GM21390 (cell line): ENCODE measurements around the gene NEMP2.
"Not testable (repeated sequence)": the region's sequence is repeated elsewhere in the genome, so short reads cannot be mapped to it uniquely, and the experiment has no call there.

Source experiments
- ATAC-seq: cut with Tn5 transposase; IDR thresholded peaks from one replicate; pipeline ENCODE4 v1.9.1; 2021; ENCODE audit not compliant: unreplicated experiment

The NEMP2 gene

DNA sequence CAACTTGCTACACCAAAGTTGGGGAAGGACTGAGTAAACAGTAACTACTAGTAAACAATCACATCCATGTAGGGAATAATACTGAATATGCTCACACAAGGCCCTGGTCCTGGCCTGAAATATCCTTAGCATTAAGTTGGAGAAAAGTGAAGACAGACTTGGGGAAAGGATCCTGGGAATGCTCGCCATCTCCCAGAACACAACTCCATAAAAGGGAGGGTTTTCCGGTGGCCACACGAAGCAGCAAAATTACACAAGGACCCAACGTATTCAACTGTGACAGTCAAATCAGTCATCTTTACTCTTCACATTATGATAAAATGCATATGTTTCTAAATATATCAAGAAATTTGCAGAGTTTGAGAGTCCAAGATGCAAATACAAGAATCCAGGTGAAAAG is 7.3 kb downstream of the NEMP2 start:
- no peak for ATAC-seq

DNA sequence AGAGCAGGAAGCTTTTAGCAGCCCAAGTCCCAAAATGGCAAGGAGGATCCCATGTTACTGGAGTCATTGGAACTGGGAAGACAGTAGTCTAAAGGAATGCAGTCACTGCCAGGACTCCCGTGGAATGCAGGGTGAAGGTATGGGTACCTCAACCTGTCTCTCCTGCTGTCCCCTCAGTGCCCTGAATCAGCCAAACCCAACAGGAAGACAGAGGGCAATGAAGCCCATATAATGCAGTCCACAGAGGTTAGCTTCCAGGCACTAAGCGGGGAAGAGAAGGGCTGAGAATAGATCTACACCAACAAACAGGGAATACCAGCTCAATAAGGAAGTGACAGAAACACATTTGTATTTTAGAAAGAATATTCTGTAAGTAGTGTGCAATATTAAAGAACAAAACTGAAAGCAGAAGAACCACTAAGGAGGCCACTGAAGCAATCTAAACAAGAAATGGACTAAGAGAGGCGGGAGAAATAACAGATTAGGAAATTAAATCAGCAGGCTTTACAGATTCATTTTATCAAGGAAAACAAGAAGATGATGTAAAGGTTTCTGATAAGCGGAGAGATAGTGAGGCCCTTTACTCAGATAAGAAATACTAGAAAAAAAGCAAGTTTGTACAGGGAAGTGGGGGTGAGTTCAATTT is 8.3 kb downstream of the NEMP2 start:
- ATAC-seq = no peak

DNA sequence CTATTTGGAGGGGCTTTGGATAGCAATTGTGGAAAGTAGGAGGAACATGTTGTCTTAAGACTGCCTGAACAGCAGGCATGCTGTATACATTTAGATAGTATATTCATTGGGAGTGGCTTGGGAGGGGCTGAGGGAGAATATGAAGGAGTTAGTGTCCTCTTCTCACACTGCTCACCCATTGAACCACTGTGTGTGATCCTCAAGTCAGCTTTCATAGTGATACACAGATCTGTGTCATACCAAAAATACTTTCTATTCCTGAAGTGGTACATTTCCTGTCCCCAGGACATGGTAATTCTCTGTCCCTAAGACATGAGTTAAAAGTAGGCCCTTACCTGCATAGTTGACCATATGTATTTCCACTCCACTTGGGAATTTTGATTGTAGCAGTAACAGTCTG is 9.6 kb downstream of the NEMP2 start:
- no peak for ATAC-seq

DNA sequence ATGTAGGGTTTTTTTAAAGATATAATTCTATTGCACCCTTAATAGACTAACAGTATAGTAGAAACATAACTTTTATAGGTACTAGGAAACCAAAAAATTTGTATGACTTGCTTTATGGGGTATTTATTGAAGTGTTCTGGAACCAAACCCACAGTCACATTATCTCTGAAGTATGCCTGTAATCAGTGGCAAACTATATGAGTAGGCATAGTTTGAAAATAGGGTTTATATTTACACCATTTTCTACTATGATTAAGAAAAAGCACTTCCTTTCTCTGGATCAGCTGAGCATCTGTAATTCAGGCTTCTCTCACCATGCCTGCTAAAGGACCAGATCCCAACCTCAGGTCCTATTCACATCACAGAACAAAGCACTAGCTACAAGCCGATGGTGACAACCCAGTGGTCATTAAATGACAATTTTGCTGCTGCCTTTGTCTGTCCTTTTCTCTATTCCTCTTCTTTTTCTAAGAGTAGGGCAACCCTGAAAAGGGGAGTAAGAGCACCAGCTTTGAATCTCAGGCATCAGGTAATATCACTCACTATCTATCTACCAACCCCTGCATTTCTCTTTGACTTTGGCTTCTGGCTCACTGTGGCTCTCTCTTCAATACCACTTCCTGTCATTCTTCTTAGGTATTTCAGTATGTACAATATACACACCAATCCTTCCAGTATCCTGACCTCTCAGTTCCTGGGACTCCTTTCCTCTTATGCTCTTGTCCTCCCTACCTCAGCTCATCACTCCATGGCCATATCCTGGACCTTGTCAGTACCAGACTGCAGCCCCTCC is 14.4 kb downstream of the NEMP2 start:
- ATAC-seq = no peak

- ATAC-seq = no peak
Measured at GRCh38 chr2:190517468-190517867, 17.1 kb downstream of the NEMP2 start.

DNA sequence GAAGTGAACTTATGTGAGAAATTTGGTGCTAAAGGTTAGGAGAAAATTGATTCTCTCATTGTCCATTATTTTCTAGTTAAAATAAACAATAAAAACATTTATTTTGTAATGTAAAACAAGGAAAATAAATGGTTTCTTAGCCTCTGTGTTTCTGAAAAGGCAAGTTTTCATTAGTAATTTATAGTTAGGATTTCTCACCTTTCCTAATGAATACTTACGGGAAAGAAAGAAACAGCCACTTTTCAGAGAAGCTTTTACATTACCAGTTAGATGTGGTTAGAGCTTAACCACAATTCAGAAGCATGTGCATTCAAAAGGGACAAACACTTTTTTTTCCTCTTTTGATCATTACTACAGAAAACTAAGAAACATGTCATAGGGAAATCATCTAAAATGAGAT is 18.8 kb downstream of the NEMP2 start:
- ATAC-seq = no peak

- no peak for ATAC-seq
Measured at GRCh38 chr2:190514676-190515075, 19.8 kb downstream of the NEMP2 start.

DNA sequence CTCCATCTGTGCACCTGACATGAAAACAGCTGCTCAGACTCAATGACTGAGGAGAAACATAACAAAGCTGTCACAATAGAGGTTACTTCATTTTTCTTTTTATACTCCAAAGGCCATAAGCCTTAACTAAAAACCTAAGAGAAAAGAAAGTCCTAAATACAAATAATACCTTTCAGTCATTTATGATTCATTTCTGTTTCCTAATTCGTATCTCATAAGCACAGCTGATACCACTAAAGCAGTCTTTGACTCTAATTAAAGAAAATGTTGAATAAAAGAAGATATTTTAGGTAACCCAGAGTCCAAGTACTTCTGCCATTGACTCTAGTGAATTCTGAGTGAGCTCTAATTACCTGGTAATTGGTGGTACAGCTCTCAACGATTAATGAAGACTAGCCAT is 20.6 kb downstream of the NEMP2 start:
- no peak for ATAC-seq

DNA sequence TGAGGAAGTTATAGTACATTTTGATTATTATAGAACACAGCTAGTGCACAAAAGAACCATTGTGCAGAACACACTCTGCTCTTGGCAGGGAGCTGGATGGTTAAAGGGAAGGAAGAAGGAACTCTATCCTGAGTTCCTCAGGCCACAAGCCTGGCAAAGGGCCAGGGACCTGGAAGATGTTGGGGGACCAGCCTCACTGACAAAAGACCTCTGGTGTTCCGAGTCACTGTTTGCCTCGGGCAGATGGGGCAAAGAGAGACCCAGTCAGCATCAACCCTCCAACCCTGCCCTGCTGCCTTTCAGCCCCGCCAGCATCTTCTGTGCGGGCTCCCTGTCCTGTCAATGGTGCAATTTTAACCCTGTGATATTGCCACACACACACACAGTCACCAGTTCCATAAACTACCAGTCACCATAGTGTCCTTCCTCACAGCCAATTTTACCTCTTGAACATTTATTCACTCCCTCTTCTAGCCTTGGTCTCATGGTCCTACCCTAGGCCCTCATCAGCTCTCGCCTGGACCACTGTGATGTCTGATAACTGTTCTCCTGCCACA is 21.9 kb downstream of the NEMP2 start:
- ATAC-seq = no peak

DNA sequence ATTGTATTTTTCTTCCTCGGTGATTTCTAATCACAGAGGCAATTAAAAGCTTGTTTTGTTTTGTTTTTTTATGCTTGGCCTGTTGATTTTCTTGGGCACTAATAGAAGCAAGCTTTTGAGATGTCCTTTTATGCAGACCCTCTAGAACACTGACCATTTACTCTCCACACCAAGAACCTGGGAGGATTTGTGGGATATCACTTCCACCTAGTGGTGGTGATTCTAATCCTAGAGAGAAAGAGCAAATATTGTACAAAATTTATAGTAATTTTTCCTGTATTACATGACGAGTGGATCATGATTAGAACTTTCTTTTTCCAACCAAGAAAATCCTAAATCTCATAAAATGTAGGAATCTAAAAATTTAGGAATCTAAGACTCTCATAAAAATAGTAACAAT is 23.4 kb downstream of the NEMP2 start:
- ATAC-seq = no peak

DNA sequence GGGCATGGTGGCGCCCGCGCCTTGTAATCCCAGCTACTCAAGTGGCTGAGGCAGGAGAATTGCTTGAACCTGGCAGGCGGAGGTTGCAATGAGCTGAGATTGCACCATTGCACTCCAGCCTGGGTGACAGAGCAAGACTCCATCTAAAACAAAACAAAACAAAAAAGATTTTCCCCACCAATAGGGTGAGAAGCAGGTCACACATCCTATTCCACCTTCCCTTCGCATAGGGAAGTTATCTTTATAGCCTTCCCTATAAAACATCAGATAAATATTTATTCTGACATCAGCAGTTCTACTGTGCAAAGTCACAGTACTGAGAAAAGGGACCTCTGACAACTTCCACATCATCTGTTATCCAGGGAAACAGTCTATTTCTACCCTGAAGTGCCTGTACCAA is 24.6 kb downstream of the NEMP2 start:
- ATAC-seq = not testable (repeated sequence)

- no peak for ATAC-seq
Measured at GRCh38 chr2:190507135-190507534, 27.4 kb downstream of the NEMP2 start.

GRCh38 chr2:190506666-190507065 is 27.9 kb downstream of the NEMP2 start:
- no peak for ATAC-seq

- no peak for ATAC-seq
Measured at GRCh38 chr2:190505696-190506095, 28.8 kb downstream of the NEMP2 start.

DNA sequence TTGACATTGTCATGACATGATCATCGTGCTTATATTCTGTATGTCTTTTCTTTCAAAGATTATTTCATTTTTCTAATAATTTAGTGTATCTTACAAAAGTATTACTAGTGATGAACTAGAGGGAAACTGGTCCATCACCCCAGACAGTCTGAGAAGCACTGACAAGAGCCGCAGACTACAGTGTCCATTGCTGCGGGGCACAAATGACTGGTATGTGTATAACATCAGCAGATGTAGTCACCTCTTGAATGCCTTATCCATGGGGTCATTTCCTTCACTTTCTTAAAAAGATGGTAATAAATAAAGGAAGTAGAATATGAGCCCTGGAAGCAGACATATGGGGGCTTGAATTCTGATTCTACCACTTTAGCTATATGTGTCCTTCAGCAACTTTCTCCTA is 29.6 kb downstream of the NEMP2 start:
- ATAC-seq = no peak

- ATAC-seq = no peak
Measured at GRCh38 chr2:190503088-190503487, 31.4 kb downstream of the NEMP2 start.

GRCh38 chr2:190501702-190502407 is 32.7 kb downstream of the NEMP2 start:
- ATAC-seq = no peak

DNA sequence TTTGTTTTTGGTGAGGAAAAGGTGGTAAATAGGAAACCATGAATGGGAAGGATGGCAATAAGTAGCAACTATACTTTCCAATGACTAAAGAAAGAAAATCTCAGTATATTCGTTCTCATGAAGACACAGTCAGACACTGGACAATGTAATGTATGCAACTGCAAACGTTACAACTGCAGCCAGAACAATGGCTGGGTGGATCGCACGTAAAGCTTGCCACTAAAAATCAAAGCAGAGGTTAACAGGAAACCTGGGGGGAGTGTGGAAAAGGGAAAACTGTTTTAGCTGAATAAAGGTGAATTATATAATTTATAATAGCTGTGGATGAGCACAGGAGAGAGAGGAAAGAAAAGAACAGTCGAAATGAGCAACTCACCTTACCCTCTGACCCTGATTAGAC is 33.3 kb downstream of the NEMP2 start:
- no peak for ATAC-seq

GRCh38 chr2:190500054-190500502 is 34.4 kb downstream of the NEMP2 start:
- ATAC-seq = no peak

DNA sequence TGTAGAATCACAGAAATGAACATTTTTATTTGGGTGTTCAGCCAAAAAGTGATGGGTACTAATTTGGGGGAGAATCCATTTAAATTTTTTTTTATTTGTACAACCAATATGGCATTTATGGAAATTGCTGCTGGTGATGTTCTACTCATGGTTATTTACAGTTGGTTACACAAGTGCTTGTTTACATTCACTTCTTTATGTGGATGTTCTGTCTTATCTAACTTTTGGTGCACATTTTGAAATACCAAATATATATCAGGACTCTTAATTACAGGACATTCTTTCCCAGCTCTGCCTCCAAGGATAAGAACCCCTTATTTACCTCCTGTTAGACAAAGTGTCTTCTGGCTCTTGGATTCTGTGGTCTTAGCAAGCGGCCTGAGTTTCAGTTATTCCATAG is 35.2 kb downstream of the NEMP2 start:
- ATAC-seq = no peak

- no peak for ATAC-seq
Measured at GRCh38 chr2:190497428-190497827, 37.1 kb downstream of the NEMP2 start.
